HepG2 (cell line): Measurements from ENCODE around the gene MTF1. TPM values are rescaled to one million over a fixed set of nuclear protein-coding genes. Genes with fewer than 3 reads are reported as not detected.

ENCODE experiments used
- ATAC-seq: fragments of 200-7000 bp; cut with Tn5 transposase; 3 replicates; pipeline ENCODE4 v1.9.1; 2020; ENCODE audit warnings: mild to moderate bottlenecking, moderate library complexity
- BruUV-seq: library from RNA; stranded (reverse); fragments of 400-500 nt; replicated peaks from 2 replicates; lab custom pipeline; 2021; lab: Mats Ljungman, UMichigan
- CTCF ChIA-PET: fragments of 300-600 bp; formaldehyde crosslinking; extraction: SDS; loops from one replicate; lab custom pipeline; 2021; ENCODE audit warnings: low total read pairs, inconsistent platforms, low intra/inter-chr PET ratio; lab: Yijun Ruan, JAX
- POLR2A ChIA-PET: fragments of 350-600 bp; sonication (Branson Sonifier 250); formaldehyde crosslinking; loops from one replicate; lab custom pipeline; 2020; ENCODE audit warnings: antibody characterized with exemption, inconsistent platforms; lab: Yijun Ruan, JAX
- DNase-seq: peaks from one replicate; pipeline ENCODE4 v3.0.0-alpha.2; 2015; ENCODE audit warnings: low spot score
- FAIRE-seq: peaks from 3 replicates; lab custom pipeline; 2011; peaks lifted over from hg19 to GRCh38; lab: Jason Lieb, UNC
- H2AFZ ChIP-seq: one replicate; pipeline ENCODE4 v1.6.1; 2011; ENCODE audit warnings: low read length, inconsistent platforms
- H3K27ac ChIP-seq: fragments of 300-600 bp; 3 replicates; pipeline ENCODE4 v1.8.0; 2011; ENCODE audit warnings: mixed run types, mild to moderate bottlenecking, mixed read lengths, low read length, inconsistent platforms; ENCODE audit not compliant: insufficient read depth; ENCODE audit errors: extremely low read length
- H3K27me3 ChIP-seq, 2 experiments: fragments of 200-600 bp in 1 of 2; 2 replicates in 1 of 2; 3 replicates in 1 of 2; pipeline versions ENCODE4 v1.6.0 to v1.8.0; 2011; ENCODE audit warnings: low read length in 2 of 2, mild to moderate bottlenecking in 2 of 2, moderate library complexity in 2 of 2, inconsistent platforms in 1 of 2; ENCODE audit not compliant: insufficient read depth in 2 of 2, control insufficient read depth in 1 of 2
- H3K36me3 ChIP-seq, 2 experiments: fragments of 200-600 bp in 1 of 2; replicated peaks in 1 of 2; 2 replicates in 1 of 2; 3 replicates in 1 of 2; pipeline versions ENCODE4 v1.5.1 to v1.8.0; 2011; ENCODE audit warnings: low read length in 2 of 2, inconsistent platforms in 1 of 2; ENCODE audit not compliant: insufficient read depth in 2 of 2, control insufficient read depth in 1 of 2
- H3K4me1 ChIP-seq: 2 replicates; pipeline ENCODE4 v1.5.1; 2012; ENCODE audit warnings: low read length, inconsistent platforms; ENCODE audit not compliant: insufficient read depth
- H3K4me2 ChIP-seq: 2 replicates; pipeline ENCODE4 v1.6.0; 2011; ENCODE audit warnings: low read depth, low read length, inconsistent platforms
- H3K4me3 ChIP-seq, 3 experiments: fragments of 200-600 bp in 1 of 3; sonication (generic), shearing (Covaris generic) in 1 of 3; replicated peaks in 1 of 3; 2 replicates each; pipeline ENCODE4 v1.5.1; 2011 to 2016; ENCODE audit warnings: low read length in 3 of 3, inconsistent platforms in 2 of 3, low read depth in 2 of 3, mild to moderate bottlenecking in 2 of 3, control low read depth in 1 of 3, mixed read lengths in 1 of 3; ENCODE audit not compliant: insufficient read depth in 1 of 3
- H3K79me2 ChIP-seq: one replicate; pipeline ENCODE4 v1.6.1; 2011; ENCODE audit warnings: low read length, inconsistent platforms; ENCODE audit not compliant: insufficient read depth
- H3K9ac ChIP-seq: 2 replicates; pipeline ENCODE4 v1.6.0; 2011; ENCODE audit warnings: mild to moderate bottlenecking, low read depth, low read length, inconsistent platforms; ENCODE audit not compliant: insufficient read depth
- H3K9me3 ChIP-seq: 2 replicates; pipeline ENCODE4 v1.5.1; 2012; ENCODE audit warnings: mild to moderate bottlenecking, low read length
- H4K20me1 ChIP-seq: 2 replicates; pipeline ENCODE4 v1.6.0; 2011; ENCODE audit warnings: inconsistent platforms, mild to moderate bottlenecking, low read length, moderate library complexity; ENCODE audit not compliant: insufficient read depth
- KMT2B ChIP-seq: IDR thresholded peaks from 2 replicates; pipeline ENCODE4 v1.6.1; 2016; ENCODE audit warnings: missing genetic modification reagents, missing compliant biosample characterization
- PLRG1 ChIP-seq: fragments of 450-650 bp; conservative IDR thresholded peaks from 2 replicates; pipeline ENCODE4 v1.6.1; 2016
- RARA ChIP-seq: IDR thresholded peaks from 2 replicates; pipeline ENCODE4 v1.6.1; 2016; ENCODE audit warnings: missing genetic modification reagents, missing compliant biosample characterization
- SCMH1 ChIP-seq: sonication (generic); formaldehyde crosslinking; IDR thresholded peaks from 2 replicates; pipeline ENCODE4 v1.9.0; 2021; ENCODE audit warnings: missing genetic modification reagents, mild to moderate bottlenecking, borderline replicate concordance
- WGBS: methylation state at CpG from one replicate; pipeline ENCODE4 v1.1.6; 2017; ENCODE audit warnings: low lambda C conversion rate; 5-methylcytosine and 5-hydroxymethylcytosine counted together
- in situ Hi-C: cut with HindIII; loops from 2 replicates; pipeline ENCODE4 v1.10.0; 2017; ENCODE audit warnings: low pct_unique_long_range_greater_than_20kb; ENCODE audit not compliant: extremely low pct_ligation_motif_present
- intact Hi-C: fragments of 100-400 bp; cut with micrococcal nuclease; formaldehyde crosslinking; loops from one replicate; pipeline ENCODE4 v1.10.0; 2022; ENCODE audit not compliant: unreplicated experiment
- polyA plus RNA-seq, 8 experiments: library from polyadenylated mRNA; depleted of rRNA in 3 of 8; stranded (reverse) in 7 of 8; unstranded in 1 of 8; fragments of >200 nt; fragmentation: Illumina TruSeq in 4 of 8; extraction: Trizol in 4 of 8; gene quantifications; 2 replicates each; pipeline versions ENCODE4 v1.2.1 to v1.2.3, GENCODE V29; 2011 to 2016; ENCODE audit warnings: low read depth in 4 of 8, missing spikeins in 1 of 8, mixed read lengths in 1 of 8; ENCODE audit not compliant: insufficient read depth in 1 of 8
- total RNA-seq, 5 experiments: library from RNA; depleted of rRNA; stranded (reverse); fragments of >200 nt; fragmentation: Illumina TruSeq; extraction: Trizol; gene quantifications; 2 replicates each; pipeline ENCODE4 v1.2.3, GENCODE V29; 2016; ENCODE audit warnings: low read depth in 1 of 5
- TF ChIP-seq, protein P1 (sequence below): sonication (generic); formaldehyde crosslinking; IDR thresholded peaks from 2 replicates; pipeline ENCODE4 v1.8.0; 2022; ENCODE audit warnings: mild to moderate bottlenecking, missing genetic modification reagents, moderate library complexity
- TF ChIP-seq, protein P2 (sequence below): sonication (generic); formaldehyde crosslinking; IDR thresholded peaks from 2 replicates; pipeline ENCODE4 v1.8.0; 2022; ENCODE audit warnings: mild to moderate bottlenecking, missing genetic modification reagents

MTF1 gene
- total and polyA plus RNA-seq, 2 of the 13 experiments (the other 11 are each of a cell fraction or from before 2014, with no cell fraction given): 2.4 to 3.3 TPM

GRCh38 chr1:37850352-37850955, 8.9 kb downstream of the MTF1 start:
- Histone ChIP-seq H3K9me3 (no peaks in the 10 kb centered on the region), H3K27ac (no peak overlapping the region), H4K20me1 (no peaks in the 10 kb centered on the region), H3K9ac (no peak overlapping the region), H3K4me1 (no peaks in the 10 kb centered on the region), H3K4me3 (no peak overlapping the region), H3K79me2 (peaks cover 14% of the 10 kb centered on the region), H3K36me3 (peaks cover 5 to 21% of the 10 kb centered on the region in 2 experiments; a peak in 4 of 5 replicates), H3K4me2 (no peak overlapping the region), H3K27me3 (no peaks in the 10 kb centered on the region; a peak in 1 of 5 replicates), H2AFZ (no peak overlapping the region)
- DNase-seq (no peak), FAIRE-seq (no peak), ATAC-seq (no peak)
- intact Hi-C loops: no loop called here
- POLR2A ChIA-PET: interaction anchor here (1.0 to 1.1 kb wide), 2 partner anchors 9 to 42 kb away, joined by 3 read pairs; partner anchors contain the start of genes MTF1 and YRDC
- CTCF ChIA-PET: no interaction called here
- no TSS peak for BruUV-seq
- 96% methylated on average over 6 of the region's 6 CpGs for WGBS
- TF ChIP-seq RARA: no peak
- TF ChIP-seq, protein P1, sequence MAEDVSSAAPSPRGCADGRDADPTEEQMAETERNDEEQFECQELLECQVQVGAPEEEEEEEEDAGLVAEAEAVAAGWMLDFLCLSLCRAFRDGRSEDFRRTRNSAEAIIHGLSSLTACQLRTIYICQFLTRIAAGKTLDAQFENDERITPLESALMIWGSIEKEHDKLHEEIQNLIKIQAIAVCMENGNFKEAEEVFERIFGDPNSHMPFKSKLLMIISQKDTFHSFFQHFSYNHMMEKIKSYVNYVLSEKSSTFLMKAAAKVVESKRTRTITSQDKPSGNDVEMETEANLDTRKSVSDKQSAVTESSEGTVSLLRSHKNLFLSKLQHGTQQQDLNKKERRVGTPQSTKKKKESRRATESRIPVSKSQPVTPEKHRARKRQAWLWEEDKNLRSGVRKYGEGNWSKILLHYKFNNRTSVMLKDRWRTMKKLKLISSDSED: no peak
- TF ChIP-seq, protein P2, sequence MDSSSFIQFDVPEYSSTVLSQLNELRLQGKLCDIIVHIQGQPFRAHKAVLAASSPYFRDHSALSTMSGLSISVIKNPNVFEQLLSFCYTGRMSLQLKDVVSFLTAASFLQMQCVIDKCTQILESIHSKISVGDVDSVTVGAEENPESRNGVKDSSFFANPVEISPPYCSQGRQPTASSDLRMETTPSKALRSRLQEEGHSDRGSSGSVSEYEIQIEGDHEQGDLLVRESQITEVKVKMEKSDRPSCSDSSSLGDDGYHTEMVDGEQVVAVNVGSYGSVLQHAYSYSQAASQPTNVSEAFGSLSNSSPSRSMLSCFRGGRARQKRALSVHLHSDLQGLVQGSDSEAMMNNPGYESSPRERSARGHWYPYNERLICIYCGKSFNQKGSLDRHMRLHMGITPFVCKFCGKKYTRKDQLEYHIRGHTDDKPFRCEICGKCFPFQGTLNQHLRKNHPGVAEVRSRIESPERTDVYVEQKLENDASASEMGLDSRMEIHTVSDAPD (CRISPR knock-in tag): no peak
- no peak for TF ChIP-seq SCMH1 (CRISPR knock-in tag)
- no peak for TF ChIP-seq KMT2B (CRISPR knock-in tag)
- no peak for TF ChIP-seq PLRG1
- in situ Hi-C loops: no loop called here
